Measurements from ENCODE around the gene TBX1.

TBX1 gene

DNA sequence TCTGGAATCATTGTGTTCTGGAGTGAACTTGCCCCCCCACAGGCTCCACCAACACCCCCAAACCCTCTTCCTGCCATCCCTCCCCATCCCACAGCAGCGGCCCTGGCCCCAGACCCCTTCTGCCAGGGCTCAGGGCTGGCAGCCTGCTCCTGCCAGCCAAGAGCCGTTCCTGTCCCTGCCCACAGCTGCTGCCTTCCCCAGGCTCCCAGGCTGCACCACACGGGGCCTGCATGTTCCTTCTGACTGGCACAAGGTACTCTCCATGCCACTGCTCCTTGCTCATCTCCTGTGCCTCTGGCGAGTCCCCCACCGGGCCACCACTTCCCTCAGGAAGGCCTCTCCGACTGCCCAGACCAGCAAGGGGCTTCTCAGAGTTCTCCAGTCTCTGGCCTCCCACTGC is 32.3 kb upstream of the TBX1 start:
- H3K4me3 Mint-ChIP-seq: no peak overlapping the region
- H3K9me3 Mint-ChIP-seq: no peaks in the 10 kb centered on the region
- peaks cover 16% of the 10 kb centered on the region for H3K4me1 Mint-ChIP-seq
- DNase-seq (ENCODE audit: low spot score in 2 of 2) (no peak), ATAC-seq (ENCODE audit: low read depth) (no peak)
- no peak overlapping the region for H3K27ac Mint-ChIP-seq
- H3K27me3 Mint-ChIP-seq: peaks cover 33% of the 10 kb centered on the region
- peaks cover 5% of the 10 kb centered on the region for H3K36me3 Mint-ChIP-seq

DNA sequence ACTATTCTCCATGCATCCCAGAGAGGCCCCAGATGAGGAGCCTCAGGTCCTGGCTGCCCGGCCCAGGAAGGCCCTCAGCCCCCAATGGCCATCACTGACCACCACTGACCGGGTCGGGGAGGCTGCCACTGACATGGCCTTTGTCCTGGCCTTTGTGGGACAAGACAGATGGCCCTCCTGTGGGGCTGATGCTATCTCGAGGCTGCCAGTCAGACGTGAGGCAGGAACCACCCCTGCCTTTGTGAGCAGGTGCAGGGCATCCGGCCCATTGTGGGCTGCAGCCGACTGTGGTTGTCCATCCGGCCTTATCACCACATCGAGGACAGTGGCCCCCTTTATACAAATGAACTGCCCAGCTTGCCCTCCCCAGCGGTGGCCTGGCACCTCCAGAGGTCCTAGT is 31.7 kb upstream of the TBX1 start:
- no peak overlapping the region for H3K27ac Mint-ChIP-seq
- H3K36me3 Mint-ChIP-seq: peaks cover 5% of the 10 kb centered on the region
- peaks cover 31% of the 10 kb centered on the region for H3K27me3 Mint-ChIP-seq

DNA sequence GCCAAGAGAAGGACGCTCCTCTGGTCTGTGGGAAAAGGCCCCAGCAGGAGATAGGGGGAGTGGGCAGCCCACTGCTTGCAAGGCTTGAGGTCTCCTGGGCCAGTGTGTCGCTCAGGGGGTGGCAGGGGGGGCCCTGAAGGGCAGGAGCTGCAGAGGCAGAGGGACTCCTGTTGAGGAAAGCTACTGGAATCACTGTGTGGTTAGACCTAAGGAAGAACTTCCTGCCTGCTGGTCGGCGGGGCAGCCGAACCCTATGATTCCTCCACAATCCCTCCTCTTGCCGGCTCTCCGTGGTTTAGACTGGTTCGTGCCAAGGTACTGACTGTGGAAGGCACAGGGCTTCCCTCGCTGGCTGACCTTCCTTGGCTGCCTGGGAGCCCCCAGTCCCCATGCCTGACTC is 31.1 kb upstream of the TBX1 start:
- ATAC-seq (ENCODE audit: low read depth): no peak
- Mint-ChIP-seq H3K36me3 (peaks cover 5% of the 10 kb centered on the region), H3K4me3 (no peak overlapping the region), H3K4me1 (peaks cover 13% of the 10 kb centered on the region), H3K27ac (no peak overlapping the region), H3K9me3 (no peaks in the 10 kb centered on the region), H3K27me3 (peaks cover 31% of the 10 kb centered on the region)
- no peak for DNase-seq (ENCODE audit: low spot score in 2 of 2)

More for the DNA sequence above, 31.7 kb upstream of the TBX1 start:
- no peak for DNase-seq (ENCODE audit: low spot score in 2 of 2)
- H3K9me3 Mint-ChIP-seq: no peaks in the 10 kb centered on the region
- H3K4me1 Mint-ChIP-seq: peaks cover 13% of the 10 kb centered on the region
- H3K4me3 Mint-ChIP-seq: no peak overlapping the region
- ATAC-seq (ENCODE audit: low read depth): no peak

DNA sequence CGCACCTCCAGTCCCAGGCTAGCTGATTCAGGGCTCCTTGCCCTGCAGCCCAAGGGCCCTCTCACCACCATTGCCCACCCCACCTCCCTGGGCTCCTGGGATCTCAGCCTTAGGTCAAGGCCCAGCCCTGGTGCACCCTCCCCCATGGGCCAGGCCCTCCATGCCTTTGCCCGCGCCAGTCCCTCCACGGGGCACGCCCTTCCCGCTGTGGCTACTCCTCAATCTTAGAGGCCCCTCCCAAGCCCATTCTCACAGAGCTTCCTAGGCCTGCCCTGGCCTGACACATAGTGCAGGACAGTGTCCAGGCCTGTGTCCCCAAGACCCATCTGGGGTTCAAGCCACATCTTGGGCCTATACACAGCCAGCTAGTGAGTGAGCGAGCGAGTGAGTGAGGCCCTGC is 30.4 kb upstream of the TBX1 start:
- H3K4me1 Mint-ChIP-seq: peaks cover 6% of the 10 kb centered on the region
- DNase-seq (ENCODE audit: low spot score in 2 of 2) (no peak), ATAC-seq (ENCODE audit: low read depth) (no peak)
- H3K4me3 Mint-ChIP-seq: no peak overlapping the region
- no peaks in the 10 kb centered on the region for H3K9me3 Mint-ChIP-seq
- H3K27me3 Mint-ChIP-seq: peaks cover 24% of the 10 kb centered on the region
- peaks cover 4% of the 10 kb centered on the region for H3K36me3 Mint-ChIP-seq
- no peak overlapping the region for H3K27ac Mint-ChIP-seq

DNA sequence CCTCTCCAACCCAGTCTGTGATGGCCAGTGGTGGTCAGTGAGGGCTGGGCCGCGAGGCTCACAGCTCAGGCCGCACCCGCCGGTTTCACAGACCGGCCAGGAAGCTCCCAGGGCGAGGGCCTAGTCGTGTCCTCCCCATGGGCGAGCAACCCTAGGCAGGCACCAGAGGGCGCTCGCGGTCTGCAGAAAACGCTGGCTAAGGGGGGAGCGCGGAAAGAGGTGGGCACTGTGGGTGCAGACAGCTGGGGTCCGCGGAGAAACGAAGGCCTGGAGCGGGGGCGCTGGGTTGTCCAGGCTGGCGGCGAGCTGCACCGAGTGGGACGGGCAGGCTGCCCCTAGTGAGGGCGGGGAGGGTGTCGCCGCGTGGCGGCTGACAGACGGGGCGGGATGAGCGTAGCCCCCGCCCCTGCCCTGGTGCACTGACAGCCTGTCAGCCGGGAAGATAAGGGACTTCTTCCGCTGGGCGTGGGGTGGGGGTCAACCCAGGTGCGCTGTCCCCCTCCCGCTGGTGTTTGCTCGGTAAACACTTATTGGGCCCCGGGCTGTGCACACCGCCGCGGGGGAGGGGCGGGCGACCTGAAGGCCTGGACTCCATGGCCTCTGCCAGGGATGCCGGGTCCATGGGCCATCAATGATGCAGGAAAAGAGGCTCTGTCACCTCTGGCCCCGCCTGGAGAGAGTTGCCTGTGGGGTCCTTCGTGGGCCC is 29.8 kb upstream of the TBX1 start:
- peak; percentile 92 for ATAC-seq (ENCODE audit: low read depth)
- peak overlapping the region; percentile 72 for H3K4me3 Mint-ChIP-seq
- no peaks in the 10 kb centered on the region for H3K9me3 Mint-ChIP-seq
- H3K36me3 Mint-ChIP-seq: no peaks in the 10 kb centered on the region
- peaks cover 3% of the 10 kb centered on the region for H3K4me1 Mint-ChIP-seq
- peak; percentile 90 to 97 for DNase-seq (ENCODE audit: low spot score in 2 of 2)
- peaks cover 20% of the 10 kb centered on the region for H3K27me3 Mint-ChIP-seq
- no peak overlapping the region for H3K27ac Mint-ChIP-seq

DNA sequence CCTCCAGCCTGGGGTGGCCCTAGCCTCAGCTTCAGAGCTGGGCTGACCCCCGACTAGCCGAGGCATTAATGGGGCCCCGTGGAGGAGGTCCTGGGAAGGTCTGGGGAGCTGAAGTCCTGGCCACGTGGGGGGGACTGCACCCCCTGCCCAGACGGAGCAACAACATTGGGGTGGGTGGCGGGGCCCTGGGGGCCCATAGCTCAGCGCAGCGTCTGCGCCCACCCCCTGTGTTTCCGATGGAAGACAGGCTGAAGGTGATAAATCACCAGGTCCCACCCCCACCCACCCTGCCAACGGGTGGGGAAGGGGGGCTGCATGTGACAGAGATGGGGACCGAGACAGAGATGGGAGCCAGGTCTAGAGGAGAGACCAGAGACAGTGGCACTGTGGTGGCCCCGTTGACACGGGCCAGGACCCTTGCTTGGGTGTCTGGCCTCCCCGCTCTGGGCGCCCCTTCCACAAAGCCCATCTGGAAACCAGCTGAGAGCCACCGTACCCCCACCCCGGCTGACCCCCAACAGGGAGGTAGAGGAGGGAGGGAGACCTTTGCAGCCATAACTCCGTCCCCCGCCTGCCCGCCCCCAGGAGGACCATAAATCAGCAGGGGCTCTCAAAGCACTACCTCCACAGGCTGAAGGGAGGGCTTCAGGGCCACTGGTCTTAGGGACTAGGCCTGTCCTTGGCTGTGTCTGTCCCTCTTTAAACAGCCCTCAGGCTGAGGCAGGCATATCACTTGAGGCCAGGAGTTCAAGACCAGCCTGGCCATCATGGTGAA is 29.0 kb upstream of the TBX1 start:
- H3K27me3 Mint-ChIP-seq: peaks cover 16% of the 10 kb centered on the region

DNA sequence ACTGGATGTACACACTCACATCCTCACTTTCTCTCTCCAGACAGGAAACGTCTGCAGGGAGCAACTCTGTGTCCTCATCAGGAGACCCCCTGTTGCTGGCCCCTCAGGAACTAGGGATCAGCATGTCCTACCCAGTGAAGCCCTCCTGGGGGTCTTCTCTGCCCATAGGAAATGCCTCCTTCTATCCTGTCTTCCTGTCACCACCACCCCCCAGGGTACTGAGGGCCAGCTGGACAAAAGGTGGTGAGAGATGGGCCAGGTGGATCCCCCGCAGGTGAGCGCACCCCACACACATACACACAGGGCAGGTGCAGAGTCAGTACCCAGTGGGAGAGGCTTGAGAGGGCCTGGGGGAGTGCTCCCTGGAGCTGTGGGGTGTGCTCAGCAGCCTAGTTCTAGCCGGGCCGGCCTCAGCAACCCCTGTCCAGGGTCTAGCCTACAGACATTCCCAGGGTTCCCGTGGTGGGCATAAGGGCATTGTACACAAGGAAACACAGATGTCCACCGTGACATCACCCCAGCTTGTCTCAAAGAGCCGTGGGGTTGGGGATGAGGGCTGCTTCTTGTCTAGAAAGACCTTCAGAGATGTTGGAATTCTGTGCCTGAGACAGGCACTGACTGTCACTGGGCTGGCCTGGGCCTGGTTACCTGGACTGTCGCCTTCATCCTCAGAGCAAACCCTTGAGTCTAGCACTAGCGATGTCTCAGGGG is 28.0 kb upstream of the TBX1 start:
- H3K9me3 Mint-ChIP-seq: no peaks in the 10 kb centered on the region
- H3K36me3 Mint-ChIP-seq: no peaks in the 10 kb centered on the region
- H3K27me3 Mint-ChIP-seq: peaks cover 9% of the 10 kb centered on the region
- peaks cover 3% of the 10 kb centered on the region for H3K4me1 Mint-ChIP-seq
- no peak overlapping the region for H3K4me3 Mint-ChIP-seq
- ATAC-seq (ENCODE audit: low read depth) (no peak), DNase-seq (ENCODE audit: low spot score in 2 of 2) (no peak)
- no peak overlapping the region for H3K27ac Mint-ChIP-seq

More for the DNA sequence above, 29.0 kb upstream of the TBX1 start:
- no peaks in the 10 kb centered on the region for H3K36me3 Mint-ChIP-seq
- no peak overlapping the region for H3K27ac Mint-ChIP-seq
- H3K4me3 Mint-ChIP-seq: no peak overlapping the region
- DNase-seq (ENCODE audit: low spot score in 2 of 2): no peak
- peaks cover 3% of the 10 kb centered on the region for H3K4me1 Mint-ChIP-seq
- no peak for ATAC-seq (ENCODE audit: low read depth)
- no peaks in the 10 kb centered on the region for H3K9me3 Mint-ChIP-seq

DNA sequence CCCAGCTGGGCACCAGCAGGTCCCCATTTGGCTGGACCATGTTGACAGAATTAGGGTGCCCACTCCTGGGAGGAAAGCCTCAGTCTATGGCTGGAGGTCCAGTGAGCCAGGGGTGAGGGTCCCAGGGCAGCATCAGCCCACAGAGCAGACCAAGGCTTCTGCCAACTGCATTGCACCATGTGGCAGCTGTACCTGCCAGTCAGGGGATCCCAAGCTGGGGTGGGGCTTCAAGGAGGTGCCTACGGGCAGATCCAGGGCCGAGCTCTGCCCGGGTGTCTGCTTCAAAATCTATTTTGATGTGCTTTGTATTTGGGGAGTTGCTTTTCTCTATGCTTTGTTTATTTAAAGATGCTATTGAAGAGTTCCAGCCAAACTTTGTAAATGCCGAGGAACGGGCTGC is 26.8 kb upstream of the TBX1 start:
- Mint-ChIP-seq H3K4me1 (peaks cover 3% of the 10 kb centered on the region), H3K27ac (no peak overlapping the region), H3K9me3 (no peaks in the 10 kb centered on the region), H3K36me3 (no peaks in the 10 kb centered on the region), H3K27me3 (peaks cover 2% of the 10 kb centered on the region), H3K4me3 (no peak overlapping the region)
- ATAC-seq (ENCODE audit: low read depth) (no peak), DNase-seq (ENCODE audit: low spot score in 2 of 2) (no peak)

DNA sequence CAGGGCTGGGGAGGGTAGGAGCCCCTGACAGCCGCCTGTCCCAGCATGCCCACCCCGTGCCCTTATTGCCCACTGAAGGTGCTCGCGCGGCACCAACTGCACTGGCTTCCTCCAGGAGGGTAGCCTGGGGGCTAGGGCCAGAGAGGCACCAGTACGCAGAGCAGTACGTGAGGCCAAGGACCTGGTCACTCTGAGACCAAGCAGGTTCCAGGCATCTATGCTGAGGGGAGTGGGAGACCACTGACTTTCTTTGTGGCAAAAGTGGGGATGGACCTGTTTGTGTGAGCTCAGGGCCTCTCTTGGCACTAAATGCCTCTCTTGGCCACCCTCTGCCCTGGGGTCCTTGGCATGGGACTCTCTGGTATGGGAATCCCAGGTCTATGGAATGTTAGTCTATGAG is 26.4 kb upstream of the TBX1 start:
- Mint-ChIP-seq H3K9me3 (no peaks in the 10 kb centered on the region), H3K27ac (no peak overlapping the region), H3K27me3 (peaks cover 2% of the 10 kb centered on the region), H3K36me3 (no peaks in the 10 kb centered on the region), H3K4me3 (no peak overlapping the region), H3K4me1 (peaks cover 3% of the 10 kb centered on the region)
- no peak for ATAC-seq (ENCODE audit: low read depth)
- DNase-seq (ENCODE audit: low spot score in 2 of 2): no peak

DNA sequence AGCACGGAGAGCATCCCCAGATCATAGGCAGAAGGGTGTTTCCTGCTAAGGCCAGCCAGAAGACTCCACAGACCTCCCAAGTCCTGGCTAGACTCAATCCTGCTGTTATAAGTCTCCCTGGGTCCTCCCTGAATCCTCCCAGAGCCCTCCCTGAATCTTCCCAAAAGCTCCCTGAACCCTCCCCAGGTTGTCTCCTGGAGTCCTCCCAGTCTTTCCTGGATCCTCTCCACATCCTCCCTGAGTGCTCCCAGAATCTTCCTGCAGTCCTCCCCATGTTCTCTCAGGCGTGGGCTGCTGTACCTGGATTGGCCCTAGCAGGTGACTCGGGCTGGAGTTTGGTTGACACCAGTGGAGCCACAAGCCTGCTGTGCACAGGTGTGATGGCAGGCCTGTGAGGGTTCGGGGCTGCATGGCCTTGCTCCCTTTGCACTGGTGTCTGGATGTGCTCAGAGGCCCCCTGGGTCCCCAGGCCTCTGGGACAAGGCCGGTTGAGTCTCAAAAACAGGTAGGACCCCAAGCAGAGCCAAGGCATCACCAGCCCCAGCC is 25.7 kb upstream of the TBX1 start:
- DNase-seq (ENCODE audit: low spot score in 2 of 2) (no peak), ATAC-seq (ENCODE audit: low read depth) (no peak)
- Mint-ChIP-seq H3K27ac (no peak overlapping the region), H3K4me1 (peaks cover 3% of the 10 kb centered on the region), H3K27me3 (peaks cover 2% of the 10 kb centered on the region), H3K9me3 (no peaks in the 10 kb centered on the region), H3K4me3 (no peak overlapping the region), H3K36me3 (no peaks in the 10 kb centered on the region)

DNA sequence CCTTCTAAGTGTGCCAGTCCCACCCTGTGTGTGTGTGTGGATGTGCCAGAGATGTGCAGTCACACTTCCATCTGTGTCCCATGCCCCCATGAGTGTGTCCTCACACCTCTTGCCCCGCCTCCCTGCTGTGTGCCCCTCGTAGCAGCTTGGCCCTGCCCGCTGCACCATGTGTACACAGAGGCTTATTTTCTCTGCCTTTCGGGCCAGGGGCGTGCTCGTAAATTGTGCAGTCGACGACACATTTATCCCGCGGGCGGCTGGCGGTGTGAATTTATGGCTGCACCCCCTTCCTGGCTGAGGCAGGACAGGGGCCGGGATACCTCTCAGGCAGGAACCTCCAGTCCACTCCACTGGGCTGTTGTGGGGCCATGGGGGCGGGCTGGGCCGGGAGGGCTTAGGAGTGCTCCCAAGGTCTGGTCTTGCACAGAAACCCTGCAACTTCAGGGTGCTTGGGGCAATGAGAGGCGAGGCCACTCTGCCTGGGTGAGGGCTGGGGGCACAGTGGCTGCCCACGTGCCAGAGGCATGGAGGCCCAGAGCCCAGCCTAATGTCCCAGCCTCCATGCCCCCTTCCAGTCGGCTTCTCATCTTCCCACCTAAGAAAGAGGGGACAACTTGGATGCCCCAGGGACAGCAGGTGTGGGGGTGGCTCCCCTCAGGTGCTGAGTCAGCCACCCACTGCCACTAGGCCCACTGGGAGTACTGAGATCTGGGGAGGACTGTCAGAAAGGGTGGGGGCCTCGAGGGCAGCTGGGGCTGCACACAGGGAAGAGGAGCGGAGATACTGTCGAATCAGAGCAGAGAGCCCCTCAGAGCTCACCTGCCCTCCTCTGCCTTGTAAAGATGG is 24.7 kb upstream of the TBX1 start:
- peaks cover 3% of the 10 kb centered on the region for H3K27me3 Mint-ChIP-seq
- no peaks in the 10 kb centered on the region for H3K36me3 Mint-ChIP-seq
- no peak overlapping the region for H3K4me3 Mint-ChIP-seq
- ATAC-seq (ENCODE audit: low read depth): no peak
- H3K9me3 Mint-ChIP-seq: no peaks in the 10 kb centered on the region
- no peak overlapping the region for H3K27ac Mint-ChIP-seq
- H3K4me1 Mint-ChIP-seq: no peaks in the 10 kb centered on the region
- DNase-seq (ENCODE audit: low spot score in 2 of 2): no peak

DNA sequence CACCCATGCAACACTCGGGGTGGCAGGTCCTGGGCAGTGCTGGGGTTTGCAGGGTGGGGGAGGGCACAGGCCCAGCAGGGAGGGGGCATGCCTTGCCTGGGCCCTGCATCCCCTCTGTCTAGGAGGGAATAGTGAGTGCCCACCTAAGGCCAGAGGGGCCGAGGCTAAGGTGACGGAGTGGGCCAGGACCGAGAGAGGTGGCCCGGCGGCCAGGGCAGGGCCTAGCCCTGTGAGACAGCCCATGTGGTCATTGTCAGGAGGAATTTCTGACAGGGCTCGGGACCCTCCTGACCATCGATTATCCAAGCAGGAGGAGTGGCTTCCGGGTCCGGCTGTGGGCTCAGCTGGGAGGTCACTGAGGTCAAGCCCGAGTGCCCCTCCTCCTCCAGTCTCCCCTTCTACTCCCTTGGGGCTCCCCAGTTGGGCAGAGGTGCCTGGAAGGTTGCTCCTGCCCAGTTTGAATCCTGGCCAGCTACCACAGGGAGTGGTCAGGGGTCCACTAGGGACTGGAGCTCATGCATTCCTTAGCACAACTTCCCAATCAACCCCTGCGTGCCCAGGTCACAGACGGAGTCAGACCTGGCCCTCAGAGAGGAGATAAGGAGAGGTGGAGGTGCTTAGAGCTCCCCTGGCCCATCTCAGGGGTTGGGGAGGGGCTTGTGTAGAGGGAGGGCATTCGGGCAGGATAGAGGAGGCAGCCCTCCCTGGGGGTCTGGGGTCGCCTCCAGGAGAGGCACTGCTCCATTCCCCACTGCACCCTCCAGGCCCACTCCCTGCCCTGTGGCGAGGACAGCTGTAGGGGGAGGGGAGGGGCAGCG is 22.5 kb upstream of the TBX1 start:
- Mint-ChIP-seq H3K36me3 (no peaks in the 10 kb centered on the region), H3K27me3 (peaks cover 3% of the 10 kb centered on the region), H3K9me3 (no peaks in the 10 kb centered on the region), H3K4me1 (no peaks in the 10 kb centered on the region), H3K27ac (no peak overlapping the region), H3K4me3 (no peak overlapping the region)
- no peak for ATAC-seq (ENCODE audit: low read depth)
- DNase-seq (ENCODE audit: low spot score in 2 of 2): no peak

Data from memory B cell (primary cell).